Adrenal gland (tissue), 12 donors: ENCODE measurements around the gene SCNN1B. TPM values are rescaled to one million over a fixed set of nuclear protein-coding genes. Genes with fewer than 3 reads are reported as not detected.

Experiments used
- DNase-seq, 7 donors: peaks; one replicate each; pipeline ENCODE4 v3.0.0-alpha.2; 2019 to 2020
- H3K27ac ChIP-seq, 5 donors: fragments of 200-600 bp; sonication (generic) in 4 of 5; 1 replicate in 3 of 5; 2 replicates in 2 of 5; pipeline versions ENCODE4 v1.5.1 to v1.8.0; 2016 to 2020; ENCODE audit warnings: mild to moderate bottlenecking in 1 of 5
- H3K27me3 ChIP-seq: fragments of 200-600 bp; 2 replicates; pipeline ENCODE4 v1.8.0; 2021
- H3K36me3 ChIP-seq, 2 donors: fragments of 200-600 bp; replicated peaks in 1 of 2; 1 replicate in 1 of 2; 2 replicates in 1 of 2; pipeline versions ENCODE4 v1.5.1 to v1.8.0; 2018 to 2022
- H3K4me1 ChIP-seq, 2 donors: fragments of 200-600 bp; replicated peaks in 1 of 2; 1 replicate in 1 of 2; 2 replicates in 1 of 2; pipeline versions ENCODE4 v1.5.1 to v1.8.0; 2018 to 2021
- H3K4me3 ChIP-seq, 4 donors: fragments of 200-600 bp; sonication (generic) in 3 of 4; one replicate each; pipeline ENCODE4 v1.5.1; 2016 to 2018
- H3K9me3 ChIP-seq, 3 donors: fragments of 200-600 bp; sonication (generic) in 1 of 3; replicated peaks in 1 of 3; 1 replicate in 2 of 3; 2 replicates in 1 of 3; pipeline versions ENCODE4 v1.5.1 to v1.8.0; 2016 to 2021
- POLR2A ChIP-seq, 2 donors: fragments of 450-650 bp; IDR thresholded peaks; one replicate each; pipeline ENCODE4 v1.6.1; 2017; ENCODE audit warnings: antibody characterized with exemption in 2 of 2, mild to moderate bottlenecking in 2 of 2, moderate library complexity in 1 of 2
- WGBS, 4 donors: extraction: QIAGEN DNeasy Blood & Tissue Kit in 2 of 4; methylation state at CpG; one replicate each; pipeline versions ENCODE4 v1.1.5 to v1.1.7; 2013 to 2017; 5-methylcytosine and 5-hydroxymethylcytosine counted together
- intact Hi-C, 2 donors: fragments of 100-400 bp; cut with DNase I; formaldehyde crosslinking; loops; one replicate each; pipeline versions ENCODE4 v1.14.1 to v1.15.0; 2022 to 2023
- polyA plus RNA-seq, 3 donors: library from polyadenylated mRNA; stranded (reverse); fragments of 200-250 nt in 2 of 3; fragments of 350-450 nt in 1 of 3; fragmentation: Illumina TruSeq in 1 of 3; extraction: RNeasy Lipid Tissue Mini Kit (QIAGEN cat#74804) in 1 of 3; gene quantifications; one replicate each; pipeline ENCODE4 v1.2.3, GENCODE V29; 2013 to 2014
- total RNA-seq, 9 donors: library from RNA; depleted of rRNA in 4 of 9; stranded (reverse); fragments of >200 nt in 4 of 9; fragments of 120-200 nt in 1 of 9; fragmentation: NEBNext Ultra II Directional in 1 of 9; extraction: Animal tissue kit (Norgen Biotek cat#: 25700) in 1 of 9; gene quantifications; one replicate each; pipeline versions ENCODE4 v1.1.0 to v1.2.4, GENCODE V29; 2013 to 2023
- TF ChIP-seq, protein P1 (sequence below), 6 experiments: fragments of 450-650 bp in 4 of 6; fragments of 200-600 bp in 2 of 6; sonication (generic) in 1 of 6; IDR thresholded peaks; 1 replicate in 5 of 6; 2 replicates in 1 of 6; pipeline versions ENCODE4 v1.5.1 to v1.8.0; 2016 to 2021; ENCODE audit warnings: antibody characterized with exemption in 6 of 6, mild to moderate bottlenecking in 2 of 6, moderate library complexity in 1 of 6
- donor health status: healthy with polysubstance abuse.
- donor health status: Bipolar disorder and iron deficiency.
- donor health status: DM: yes; HTN: yes; CAD: no.
- donor health status: DM: no; HTN: no; CAD: no.
- donor health status: DM: no; HTN: no; CAD: no.
- donor health status: DM: yes; HTN: yes; CAD: no.

SCNN1B gene
- total and polyA plus RNA-seq, 12 donors: 0.28 to 2.2 (median 1.2) TPM; not detected in 4

DNA sequence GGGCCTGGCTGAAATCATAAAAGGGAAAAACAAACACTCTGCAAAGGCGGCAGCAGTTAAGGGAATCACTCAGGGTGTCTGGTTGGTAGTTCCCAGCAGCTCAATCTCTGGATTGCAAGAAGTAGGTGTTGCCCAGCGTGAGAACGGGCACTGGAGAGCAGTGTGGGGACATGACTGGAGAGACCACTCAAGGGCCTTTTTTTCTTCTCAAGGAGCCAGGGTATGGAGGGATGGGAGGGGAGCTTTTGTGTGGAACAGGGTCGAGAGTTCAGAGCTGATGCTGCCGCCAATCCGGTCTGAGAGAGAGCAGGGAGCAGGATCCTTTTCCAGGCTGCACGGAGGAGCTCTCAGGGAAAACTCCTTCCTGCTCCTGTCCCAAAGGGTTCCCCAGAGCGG, 15.2 kb downstream of the SCNN1B start:
- Histone ChIP-seq H3K9me3 (no peaks in the 10 kb centered on the region), H3K27me3 (no peaks in the 10 kb centered on the region), H3K27ac (no peak overlapping the region), H3K4me3 (no peak overlapping the region), H3K36me3 (no peaks in the 10 kb centered on the region), H3K4me1 (no peaks in the 10 kb centered on the region)
- TF ChIP-seq, protein P1, sequence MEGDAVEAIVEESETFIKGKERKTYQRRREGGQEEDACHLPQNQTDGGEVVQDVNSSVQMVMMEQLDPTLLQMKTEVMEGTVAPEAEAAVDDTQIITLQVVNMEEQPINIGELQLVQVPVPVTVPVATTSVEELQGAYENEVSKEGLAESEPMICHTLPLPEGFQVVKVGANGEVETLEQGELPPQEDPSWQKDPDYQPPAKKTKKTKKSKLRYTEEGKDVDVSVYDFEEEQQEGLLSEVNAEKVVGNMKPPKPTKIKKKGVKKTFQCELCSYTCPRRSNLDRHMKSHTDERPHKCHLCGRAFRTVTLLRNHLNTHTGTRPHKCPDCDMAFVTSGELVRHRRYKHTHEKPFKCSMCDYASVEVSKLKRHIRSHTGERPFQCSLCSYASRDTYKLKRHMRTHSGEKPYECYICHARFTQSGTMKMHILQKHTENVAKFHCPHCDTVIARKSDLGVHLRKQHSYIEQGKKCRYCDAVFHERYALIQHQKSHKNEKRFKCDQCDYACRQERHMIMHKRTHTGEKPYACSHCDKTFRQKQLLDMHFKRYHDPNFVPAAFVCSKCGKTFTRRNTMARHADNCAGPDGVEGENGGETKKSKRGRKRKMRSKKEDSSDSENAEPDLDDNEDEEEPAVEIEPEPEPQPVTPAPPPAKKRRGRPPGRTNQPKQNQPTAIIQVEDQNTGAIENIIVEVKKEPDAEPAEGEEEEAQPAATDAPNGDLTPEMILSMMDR (IDR thresholded peaks at IDR 0.05): no peak
- no peak for TF ChIP-seq POLR2A (IDR thresholded peaks at IDR 0.05)
- DNase-seq: no peak
- intact Hi-C loops: no loop called here
- 62 to 70% (median 66%) methylated on average over 7 to 8 of the region's 8 CpGs for WGBS, 4 donors

DNA sequence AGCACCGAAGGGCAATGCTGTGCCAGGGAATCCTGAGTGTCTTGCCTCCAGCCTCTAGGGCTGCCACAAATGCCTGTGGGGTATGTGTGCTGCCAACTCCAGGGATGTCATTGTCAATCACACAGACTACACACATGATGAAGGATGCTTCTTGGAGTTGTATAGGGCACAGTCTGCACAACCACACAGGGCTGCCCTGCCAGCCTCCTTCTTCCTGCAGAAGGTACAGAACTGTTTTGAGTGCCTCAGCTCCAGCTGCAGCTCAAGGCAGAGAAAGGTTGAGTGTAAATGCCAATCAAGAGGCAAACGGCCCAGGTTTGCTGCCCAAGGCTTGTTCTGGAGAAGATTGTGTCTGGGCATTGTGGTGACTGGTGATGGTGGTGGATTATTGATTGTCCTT, 15.6 kb downstream of the SCNN1B start:
- H3K9me3 ChIP-seq: no peaks in the 10 kb centered on the region
- H3K4me1 ChIP-seq: no peaks in the 10 kb centered on the region
- H3K36me3 ChIP-seq: no peaks in the 10 kb centered on the region
- no peak overlapping the region for H3K27ac ChIP-seq
- TF ChIP-seq POLR2A (IDR thresholded peaks at IDR 0.05): no peak
- TF ChIP-seq, protein P1 (IDR thresholded peaks at IDR 0.05): no peak
- no peaks in the 10 kb centered on the region for H3K27me3 ChIP-seq
- no peak overlapping the region for H3K4me3 ChIP-seq
- 50 to 75% (median 64%) methylated on average over 2 of the region's 2 CpGs for WGBS, 4 donors
- DNase-seq: no peak
- intact Hi-C loops: no loop called here

DNA sequence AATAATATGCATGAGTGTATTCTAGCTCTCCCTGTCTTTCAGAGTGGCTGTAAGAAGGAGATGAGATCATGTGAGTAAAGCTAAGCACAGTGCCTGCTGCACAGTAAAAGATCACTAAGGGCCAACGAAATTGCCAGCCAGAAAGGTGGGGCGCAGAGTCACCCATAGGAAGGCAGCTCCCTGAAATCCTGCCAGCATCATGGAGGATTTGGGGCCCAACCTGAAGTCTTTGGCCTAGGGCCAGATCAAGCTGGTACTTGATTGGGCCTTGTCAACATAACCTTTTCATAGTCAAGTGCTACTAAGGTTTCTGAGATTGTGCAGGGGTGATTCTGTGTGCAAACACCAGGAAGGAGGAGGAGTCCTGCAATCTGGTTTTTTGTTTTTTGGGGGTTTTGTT, 16.5 kb downstream of the SCNN1B start:
- TF ChIP-seq, protein P1 (IDR thresholded peaks at IDR 0.05): no peak
- TF ChIP-seq POLR2A (IDR thresholded peaks at IDR 0.05): no peak
- Histone ChIP-seq H3K4me1 (no peaks in the 10 kb centered on the region), H3K4me3 (no peak overlapping the region), H3K27me3 (no peaks in the 10 kb centered on the region), H3K36me3 (no peaks in the 10 kb centered on the region), H3K27ac (no peak overlapping the region), H3K9me3 (no peaks in the 10 kb centered on the region)
- 72 to 93% (median 89%) methylated on average over 2 of the region's 2 CpGs for WGBS, 4 donors
- intact Hi-C loops: no loop called here
- no peak for DNase-seq

DNA sequence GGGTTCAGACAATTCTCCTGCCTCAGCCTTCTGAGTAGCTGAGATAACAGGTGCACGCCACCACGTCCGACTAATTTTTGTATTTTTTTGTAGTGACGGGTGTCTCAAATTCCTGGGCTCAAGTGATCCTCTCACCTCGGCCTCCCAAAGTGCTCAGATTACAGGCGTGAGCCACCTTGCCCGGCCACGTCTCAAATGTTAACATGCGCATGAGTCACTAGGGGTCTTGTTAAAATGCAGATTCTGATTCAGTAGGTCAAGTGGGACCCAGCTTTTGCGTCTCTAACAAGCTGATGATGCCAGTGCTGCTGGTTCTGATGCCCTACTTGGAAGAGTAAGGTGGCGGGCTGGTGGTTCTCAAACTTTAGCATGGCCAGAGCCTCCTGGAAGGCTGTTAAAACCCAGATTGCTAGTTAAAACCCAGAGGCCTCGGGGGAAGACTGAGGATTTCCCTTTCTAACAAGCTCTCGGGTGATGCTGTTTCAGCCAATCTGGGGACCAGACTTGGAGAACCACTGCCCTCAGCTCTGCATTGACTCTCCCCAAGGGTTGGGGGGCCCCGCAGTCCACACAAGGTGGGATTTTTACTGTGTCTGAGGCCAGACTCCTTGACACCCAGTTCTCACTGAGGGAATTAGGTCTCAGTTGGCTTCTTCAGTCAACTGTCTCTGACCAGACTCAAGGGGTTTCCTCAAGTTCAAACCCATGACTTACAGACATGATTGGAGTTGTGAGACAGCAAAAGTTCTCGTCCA, 17.9 kb downstream of the SCNN1B start:
- WGBS, 4 donors: 79 to 96% (median 87%) methylated on average over 11 to 15 of the region's 15 CpGs
- Histone ChIP-seq H3K27ac (no peak overlapping the region), H3K4me3 (no peak overlapping the region), H3K9me3 (no peaks in the 10 kb centered on the region), H3K4me1 (no peaks in the 10 kb centered on the region), H3K27me3 (no peaks in the 10 kb centered on the region), H3K36me3 (no peaks in the 10 kb centered on the region)
- TF ChIP-seq POLR2A (IDR thresholded peaks at IDR 0.05): no peak
- TF ChIP-seq, protein P1 (IDR thresholded peaks at IDR 0.05): no peak
- intact Hi-C loops: no loop called here
- no peak for DNase-seq
